Muscle layer of duodenum (tissue), 2 donors: ENCODE results near the gene SLC30A3.
"Not testable (repeated sequence)": the region's sequence is repeated elsewhere in the genome, so short reads cannot be mapped to it uniquely, and the experiment has no call there.

Experiments
- H3K27ac ChIP-seq: one replicate; pipeline ENCODE4 v1.7.0; 2013; ENCODE audit warnings: mild to moderate bottlenecking, low read length
- H3K27me3 ChIP-seq: one replicate; pipeline ENCODE4 v1.7.0; 2013; ENCODE audit warnings: low read depth, mild to moderate bottlenecking, control low read depth, low read length
- H3K36me3 ChIP-seq, 2 donors: one replicate each; pipeline ENCODE4 v1.7.0; 2013; ENCODE audit warnings: low read length in 2 of 2, control low read depth in 1 of 2, mild to moderate bottlenecking in 1 of 2; ENCODE audit not compliant: insufficient read depth in 2 of 2, control insufficient read depth in 1 of 2
- H3K4me1 ChIP-seq, 2 donors: one replicate each; pipeline ENCODE4 v1.7.0; 2013; ENCODE audit warnings: low read length in 2 of 2, mild to moderate bottlenecking in 2 of 2, control low read depth in 1 of 2, moderate library complexity in 1 of 2; ENCODE audit not compliant: insufficient read depth in 2 of 2, control insufficient read depth in 1 of 2
- H3K4me3 ChIP-seq, 2 donors: one replicate each; pipeline ENCODE4 v1.7.0; 2013; ENCODE audit warnings: low read length in 2 of 2, low read depth in 1 of 2, mild to moderate bottlenecking in 1 of 2
- H3K9me3 ChIP-seq, 2 donors: one replicate each; pipeline ENCODE4 v1.7.0; 2013; ENCODE audit warnings: low read length in 2 of 2, control low read depth in 1 of 2, mild to moderate bottlenecking in 1 of 2; ENCODE audit not compliant: control insufficient read depth in 1 of 2
- donor health status: healthy.

The SLC30A3 gene

GRCh38 chr2:27284996-27285395 lies 22.1 kb upstream of the SLC30A3 start:
- no peaks in the 10 kb centered on the region for H3K36me3 ChIP-seq
- no peak overlapping the region for H3K27ac ChIP-seq
- peaks cover 3% of the 10 kb centered on the region for H3K27me3 ChIP-seq
- no peaks in the 10 kb centered on the region for H3K9me3 ChIP-seq
- H3K4me3 ChIP-seq: no peak overlapping the region
- H3K4me1 ChIP-seq: no peaks in the 10 kb centered on the region

- Histone ChIP-seq H3K27ac (no peak overlapping the region), H3K9me3 (no peaks in the 10 kb centered on the region), H3K4me3 (no peak overlapping the region), H3K27me3 (peaks cover 3% of the 10 kb centered on the region), H3K36me3 (no peaks in the 10 kb centered on the region), H3K4me1 (no peaks in the 10 kb centered on the region)
These were observed 20.0 kb upstream of the SLC30A3 start for GRCh38 chr2:27282892-27283291.

- no peaks in the 10 kb centered on the region for H3K9me3 ChIP-seq
- H3K4me1 ChIP-seq: no peaks in the 10 kb centered on the region
- peaks cover 3% of the 10 kb centered on the region for H3K27me3 ChIP-seq
- H3K27ac ChIP-seq: no peak within 1 kb of the TSS
- H3K36me3 ChIP-seq: no peaks in the 10 kb centered on the region
- no peak within 1 kb of the TSS for H3K4me3 ChIP-seq
These were observed 19.2 kb upstream of the SLC30A3 start, which contains the start of gene TRIM54 for GRCh38 chr2:27281855-27282559. TSS of gene TRIM54 (plus strand) at chr2:27282429. CDS start at chr2:27282732, 303 bp downstream.

- Histone ChIP-seq H3K9me3 (no peaks in the 10 kb centered on the region), H3K4me3 (no peak overlapping the region), H3K27me3 (peaks cover 3% of the 10 kb centered on the region), H3K36me3 (no peaks in the 10 kb centered on the region), H3K27ac (no peak overlapping the region), H3K4me1 (no peaks in the 10 kb centered on the region)
These were observed 18.6 kb upstream of the SLC30A3 start for GRCh38 chr2:27281442-27281841.

GRCh38 chr2:27280826-27281225 lies 18.0 kb upstream of the SLC30A3 start:
- Histone ChIP-seq H3K27ac (no peak overlapping the region), H3K9me3 (no peaks in the 10 kb centered on the region), H3K36me3 (no peaks in the 10 kb centered on the region), H3K4me1 (no peaks in the 10 kb centered on the region), H3K27me3 (peaks cover 3% of the 10 kb centered on the region), H3K4me3 (no peak overlapping the region)

- Histone ChIP-seq H3K9me3 (no peaks in the 10 kb centered on the region), H3K4me3 (no peak overlapping the region), H3K4me1 (no peaks in the 10 kb centered on the region), H3K27ac (no peak overlapping the region), H3K27me3 (peaks cover 3% of the 10 kb centered on the region), H3K36me3 (no peaks in the 10 kb centered on the region)
These were observed 15.2 kb upstream of the SLC30A3 start for GRCh38 chr2:27278010-27278409.

- H3K4me3 ChIP-seq: no peak within 1 kb of the TSS
- no peaks in the 10 kb centered on the region for H3K9me3 ChIP-seq
- H3K4me1 ChIP-seq: no peaks in the 10 kb centered on the region
- H3K27ac ChIP-seq: no peak within 1 kb of the TSS
- H3K27me3 ChIP-seq: no peaks in the 10 kb centered on the region
- H3K36me3 ChIP-seq: no peaks in the 10 kb centered on the region
These were observed 12.6 kb upstream of the SLC30A3 start, which contains the start of gene DNAJC5G for GRCh38 chr2:27275211-27276150. TSS of gene DNAJC5G (plus strand) at chr2:27275433. CDS start at chr2:27276729, 1,296 bp downstream.

GRCh38 chr2:27272537-27273522 lies 10.0 kb upstream of the SLC30A3 start:
- H3K27me3 ChIP-seq, H3K4me3 ChIP-seq, H3K4me1 ChIP-seq, H3K36me3 ChIP-seq, H3K27ac ChIP-seq, H3K9me3 ChIP-seq: not testable (repeated sequence)

- no peak overlapping the region for H3K4me3 ChIP-seq
- no peaks in the 10 kb centered on the region for H3K36me3 ChIP-seq
- no peaks in the 10 kb centered on the region for H3K4me1 ChIP-seq
- H3K9me3 ChIP-seq: no peaks in the 10 kb centered on the region
- H3K27ac ChIP-seq: no peak overlapping the region
- H3K27me3 ChIP-seq: no peaks in the 10 kb centered on the region
These were observed 8.9 kb upstream of the SLC30A3 start for GRCh38 chr2:27271631-27272340.

GRCh38 chr2:27270670-27271069 lies 7.8 kb upstream of the SLC30A3 start:
- Histone ChIP-seq H3K9me3 (no peaks in the 10 kb centered on the region), H3K27ac (no peak overlapping the region), H3K4me3 (no peak overlapping the region), H3K4me1 (no peaks in the 10 kb centered on the region), H3K27me3 (peaks cover 3% of the 10 kb centered on the region), H3K36me3 (no peaks in the 10 kb centered on the region)
